ENCODE data around the gene KRT3.

Gene KRT3

DNA sequence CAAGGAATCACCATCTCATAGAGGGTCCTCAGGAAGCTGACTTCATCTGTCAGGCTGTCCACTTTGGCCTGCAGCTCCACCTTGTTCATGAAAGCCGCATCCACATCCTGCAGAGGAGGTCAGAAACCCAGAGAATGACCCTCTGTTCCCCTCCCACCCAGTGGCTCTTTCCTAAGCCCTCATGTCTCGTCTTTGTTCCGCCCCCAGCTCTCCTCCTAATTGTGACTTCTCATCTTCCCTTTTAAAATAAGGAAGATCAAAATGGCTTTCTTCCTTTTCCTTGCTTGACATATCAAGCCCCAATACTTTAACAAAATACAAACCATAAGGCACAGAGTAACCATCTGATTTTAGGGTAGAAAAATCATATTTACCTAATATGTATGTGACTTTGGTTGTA lies 23.1 kb downstream of the KRT3 start:
- TF ChIP-seq, protein P1, sequence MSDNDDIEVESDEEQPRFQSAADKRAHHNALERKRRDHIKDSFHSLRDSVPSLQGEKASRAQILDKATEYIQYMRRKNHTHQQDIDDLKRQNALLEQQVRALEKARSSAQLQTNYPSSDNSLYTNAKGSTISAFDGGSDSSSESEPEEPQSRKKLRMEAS (IDR thresholded peaks at IDR 0.05) = no peak
- TF ChIP-seq EGR1 (IDR thresholded peaks at IDR 0.05) = no peak
- TF ChIP-seq TEAD4 (IDR thresholded peaks at IDR 0.05) = no peak
- TF ChIP-seq YY1 (IDR thresholded peaks at IDR 0.05; ENCODE audit: low read depth) = no peak

DNA sequence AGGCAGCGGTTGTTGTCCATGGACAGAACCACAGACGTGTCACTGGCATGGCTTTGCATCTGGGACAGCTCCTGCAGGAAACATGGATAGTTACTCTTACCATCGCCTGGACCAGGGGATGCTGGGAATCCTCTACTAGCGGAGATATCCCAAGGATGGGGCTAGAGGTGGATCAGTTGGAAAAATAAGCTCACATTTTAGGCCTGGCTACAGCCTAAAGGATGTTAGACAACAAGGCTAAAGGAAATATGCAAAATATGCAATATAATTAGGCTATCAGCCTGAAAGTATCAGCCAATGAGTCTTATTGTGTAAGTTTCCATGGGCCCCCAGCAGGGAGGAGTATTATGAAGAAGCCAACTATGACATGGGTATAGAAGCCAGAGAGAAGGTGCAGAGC lies 23.7 kb downstream of the KRT3 start:
- TF ChIP-seq RAD21 (IDR thresholded peaks at IDR 0.05; ENCODE audit: low read depth) = no peak
- no peak for TF ChIP-seq FOXM1 (IDR thresholded peaks at IDR 0.05; ENCODE audit: borderline replicate concordance, low read depth)
- TF ChIP-seq, protein P1 (IDR thresholded peaks at IDR 0.05) = no peak
- TF ChIP-seq, protein P2, sequence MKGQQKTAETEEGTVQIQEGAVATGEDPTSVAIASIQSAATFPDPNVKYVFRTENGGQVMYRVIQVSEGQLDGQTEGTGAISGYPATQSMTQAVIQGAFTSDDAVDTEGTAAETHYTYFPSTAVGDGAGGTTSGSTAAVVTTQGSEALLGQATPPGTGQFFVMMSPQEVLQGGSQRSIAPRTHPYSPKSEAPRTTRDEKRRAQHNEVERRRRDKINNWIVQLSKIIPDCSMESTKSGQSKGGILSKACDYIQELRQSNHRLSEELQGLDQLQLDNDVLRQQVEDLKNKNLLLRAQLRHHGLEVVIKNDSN (IDR thresholded peaks at IDR 0.05) = no peak
- no peak for TF ChIP-seq TAF1 (IDR thresholded peaks at IDR 0.05; ENCODE audit: low read depth)
- no peak for TF ChIP-seq TEAD4 (IDR thresholded peaks at IDR 0.05)
- TF ChIP-seq, protein P3, sequence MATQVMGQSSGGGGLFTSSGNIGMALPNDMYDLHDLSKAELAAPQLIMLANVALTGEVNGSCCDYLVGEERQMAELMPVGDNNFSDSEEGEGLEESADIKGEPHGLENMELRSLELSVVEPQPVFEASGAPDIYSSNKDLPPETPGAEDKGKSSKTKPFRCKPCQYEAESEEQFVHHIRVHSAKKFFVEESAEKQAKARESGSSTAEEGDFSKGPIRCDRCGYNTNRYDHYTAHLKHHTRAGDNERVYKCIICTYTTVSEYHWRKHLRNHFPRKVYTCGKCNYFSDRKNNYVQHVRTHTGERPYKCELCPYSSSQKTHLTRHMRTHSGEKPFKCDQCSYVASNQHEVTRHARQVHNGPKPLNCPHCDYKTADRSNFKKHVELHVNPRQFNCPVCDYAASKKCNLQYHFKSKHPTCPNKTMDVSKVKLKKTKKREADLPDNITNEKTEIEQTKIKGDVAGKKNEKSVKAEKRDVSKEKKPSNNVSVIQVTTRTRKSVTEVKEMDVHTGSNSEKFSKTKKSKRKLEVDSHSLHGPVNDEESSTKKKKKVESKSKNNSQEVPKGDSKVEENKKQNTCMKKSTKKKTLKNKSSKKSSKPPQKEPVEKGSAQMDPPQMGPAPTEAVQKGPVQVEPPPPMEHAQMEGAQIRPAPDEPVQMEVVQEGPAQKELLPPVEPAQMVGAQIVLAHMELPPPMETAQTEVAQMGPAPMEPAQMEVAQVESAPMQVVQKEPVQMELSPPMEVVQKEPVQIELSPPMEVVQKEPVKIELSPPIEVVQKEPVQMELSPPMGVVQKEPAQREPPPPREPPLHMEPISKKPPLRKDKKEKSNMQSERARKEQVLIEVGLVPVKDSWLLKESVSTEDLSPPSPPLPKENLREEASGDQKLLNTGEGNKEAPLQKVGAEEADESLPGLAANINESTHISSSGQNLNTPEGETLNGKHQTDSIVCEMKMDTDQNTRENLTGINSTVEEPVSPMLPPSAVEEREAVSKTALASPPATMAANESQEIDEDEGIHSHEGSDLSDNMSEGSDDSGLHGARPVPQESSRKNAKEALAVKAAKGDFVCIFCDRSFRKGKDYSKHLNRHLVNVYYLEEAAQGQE (IDR thresholded peaks at IDR 0.05; ENCODE audit: low read depth) = no peak
- no peak for TF ChIP-seq NFIC (IDR thresholded peaks at IDR 0.05)
- TF ChIP-seq EP300 (IDR thresholded peaks at IDR 0.05; ENCODE audit: borderline replicate concordance) = no peak
- no peak for TF ChIP-seq TCF12 (IDR thresholded peaks at IDR 0.05; ENCODE audit: low read depth)
- no peak for TF ChIP-seq CREB1 (IDR thresholded peaks at IDR 0.05; ENCODE audit: low read depth)
- no peak for TF ChIP-seq CEBPB (IDR thresholded peaks at IDR 0.05)
- TF ChIP-seq EGR1 (IDR thresholded peaks at IDR 0.05) = no peak
- TF ChIP-seq ZBTB7A (IDR thresholded peaks at IDR 0.05; ENCODE audit: low read depth) = no peak
- no peak for TF ChIP-seq YY1 (IDR thresholded peaks at IDR 0.05; ENCODE audit: low read depth)

DNA sequence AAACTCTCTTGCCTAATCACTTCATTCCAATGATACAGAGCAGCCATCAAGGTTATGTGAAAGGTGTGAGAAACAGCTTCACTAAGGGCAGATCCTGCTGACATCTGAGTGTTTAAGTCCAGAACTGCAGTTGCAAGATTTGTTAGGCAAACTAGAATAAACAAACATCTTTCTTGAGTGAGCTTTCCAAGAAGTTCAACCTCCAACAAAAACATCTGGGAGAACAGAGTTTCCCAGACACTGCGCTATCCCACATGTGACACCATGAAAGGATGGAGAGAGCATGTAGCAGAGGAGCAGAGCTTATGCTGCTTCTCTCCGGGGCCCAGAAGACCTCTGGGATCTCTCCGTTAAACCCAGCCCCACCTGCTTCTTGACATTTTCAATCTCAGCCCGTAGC lies 24.4 kb downstream of the KRT3 start:
- TF ChIP-seq TCF12 (IDR thresholded peaks at IDR 0.05; ENCODE audit: low read depth) = no peak
- no peak for TF ChIP-seq CEBPB (IDR thresholded peaks at IDR 0.05)
- TF ChIP-seq CREB1 (IDR thresholded peaks at IDR 0.05; ENCODE audit: low read depth) = no peak
- TF ChIP-seq, protein P3 (IDR thresholded peaks at IDR 0.05; ENCODE audit: low read depth) = no peak

DNA sequence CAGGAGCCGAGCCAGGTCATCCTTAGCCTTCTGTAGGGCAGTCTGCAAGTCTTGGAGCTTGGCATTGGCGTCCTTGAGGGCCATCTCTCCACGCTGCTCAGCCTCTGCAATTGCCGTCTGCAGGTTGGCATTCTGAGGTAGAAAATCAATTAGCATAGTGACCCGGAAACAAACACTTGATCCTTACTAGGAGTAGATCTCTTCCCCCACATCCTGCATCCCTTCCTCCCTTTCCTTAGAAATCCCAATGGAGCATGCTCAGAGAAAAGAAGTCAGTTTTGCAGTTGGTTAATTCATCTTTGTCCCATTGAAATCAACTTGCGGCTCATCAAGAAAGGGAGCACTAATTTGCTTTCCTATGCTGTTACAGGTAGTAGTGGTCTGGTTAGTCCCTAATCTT lies 24.8 kb downstream of the KRT3 start:
- TF ChIP-seq FOXM1 (IDR thresholded peaks at IDR 0.05; ENCODE audit: borderline replicate concordance, low read depth) = no peak

DNA sequence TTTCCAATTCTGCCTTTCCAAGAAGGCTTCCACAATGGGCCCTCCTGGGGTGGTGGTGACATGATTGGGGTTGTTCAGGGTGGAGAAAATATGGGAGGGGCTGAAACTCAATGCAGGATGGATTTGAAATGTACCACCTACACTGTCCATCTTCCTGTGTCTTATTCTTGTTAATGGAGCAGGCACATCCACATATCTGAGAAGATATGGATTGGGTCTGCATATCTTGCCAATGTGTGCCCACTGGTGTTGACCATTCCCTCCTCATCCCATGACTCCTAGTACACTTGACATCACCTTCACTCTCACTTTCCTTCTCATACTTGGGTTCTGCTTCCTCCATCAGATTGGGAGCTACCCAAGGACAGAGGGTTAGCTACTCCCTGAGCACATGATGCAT lies 26.0 kb downstream of the KRT3 start:
- TF ChIP-seq CREB1 (IDR thresholded peaks at IDR 0.05; ENCODE audit: low read depth) (no peak), CEBPB (IDR thresholded peaks at IDR 0.05) (no peak)

DNA sequence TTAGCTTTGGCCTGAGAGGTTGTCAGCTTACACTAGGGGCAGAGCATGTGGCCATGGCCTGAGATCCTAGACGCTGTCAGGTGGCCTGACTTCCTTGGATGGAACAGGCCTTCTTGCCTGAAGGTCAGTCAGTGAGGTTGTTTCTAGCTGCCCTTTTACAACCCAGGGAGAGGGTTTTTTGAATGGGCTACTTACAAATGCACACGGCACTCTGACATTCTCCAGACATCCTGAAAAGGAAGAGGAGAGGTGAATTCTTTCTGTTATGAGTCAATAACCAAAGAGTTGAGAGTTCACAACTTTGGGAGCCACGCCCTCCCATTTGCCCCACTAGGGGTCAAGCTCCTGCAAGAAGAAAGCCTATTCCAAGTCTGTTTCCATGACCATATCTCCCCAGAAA lies 26.6 kb downstream of the KRT3 start:
- TF ChIP-seq RAD21 (IDR thresholded peaks at IDR 0.05; ENCODE audit: low read depth) (no peak), TEAD4 (IDR thresholded peaks at IDR 0.05) (no peak), EP300 (IDR thresholded peaks at IDR 0.05; ENCODE audit: borderline replicate concordance) (no peak), FOXM1 (IDR thresholded peaks at IDR 0.05; ENCODE audit: borderline replicate concordance, low read depth) (no peak), CREB1 (IDR thresholded peaks at IDR 0.05; ENCODE audit: low read depth) (no peak), ZBTB7A (IDR thresholded peaks at IDR 0.05; ENCODE audit: low read depth) (no peak), YY1 (IDR thresholded peaks at IDR 0.05; ENCODE audit: low read depth) (no peak)
- TF ChIP-seq, protein P2 (IDR thresholded peaks at IDR 0.05) = no peak
- TF ChIP-seq, protein P1 (IDR thresholded peaks at IDR 0.05) = no peak

DNA sequence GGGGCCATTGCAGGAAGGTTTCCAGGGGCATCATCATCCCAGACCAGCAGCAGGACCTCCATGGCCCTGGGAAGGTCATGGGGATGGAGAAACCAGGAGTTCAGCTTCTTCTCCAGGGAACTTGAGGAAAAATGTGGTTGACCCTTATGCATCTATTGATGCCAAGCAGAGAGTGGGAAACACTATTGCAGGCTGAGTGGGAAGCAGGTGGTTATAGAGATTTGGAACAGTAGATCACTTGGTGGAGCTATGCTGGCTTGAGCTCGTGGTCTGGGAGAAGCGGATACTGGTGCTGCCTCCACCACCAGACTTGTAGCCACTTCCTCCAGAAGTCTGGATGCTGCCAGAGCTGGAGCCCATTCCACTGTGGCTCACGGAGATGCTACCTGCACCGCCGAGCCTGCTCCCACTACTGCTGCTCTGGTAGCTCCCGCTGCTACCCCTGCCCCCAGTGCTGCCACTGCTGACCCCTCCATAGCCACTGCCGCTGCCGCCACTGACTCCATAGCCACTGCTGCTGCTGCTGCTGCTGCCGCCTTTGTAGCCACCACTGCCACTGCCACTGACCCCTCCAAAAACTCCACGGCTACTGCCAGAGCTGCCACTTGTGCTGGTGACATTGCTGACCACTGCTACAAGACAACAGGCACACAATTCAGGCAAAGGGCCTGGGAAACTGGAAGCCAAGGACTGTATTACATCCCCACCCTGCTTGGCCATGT lies 27.3 kb downstream of the KRT3 start:
- no peak for TF ChIP-seq ZBTB7A (IDR thresholded peaks at IDR 0.05; ENCODE audit: low read depth)
- TF ChIP-seq, protein P1 (IDR thresholded peaks at IDR 0.05) = no peak
- TF ChIP-seq, protein P3 (IDR thresholded peaks at IDR 0.05; ENCODE audit: low read depth) = no peak
- no peak for TF ChIP-seq RAD21 (IDR thresholded peaks at IDR 0.05; ENCODE audit: low read depth)
- no peak for TF ChIP-seq TAF1 (IDR thresholded peaks at IDR 0.05; ENCODE audit: low read depth)
- TF ChIP-seq, protein P2 (IDR thresholded peaks at IDR 0.05) = no peak
- no peak for TF ChIP-seq EGR1 (IDR thresholded peaks at IDR 0.05)
- no peak for TF ChIP-seq CEBPB (IDR thresholded peaks at IDR 0.05)

Data from Ishikawa (cell line).